Activated CD4-positive, alpha-beta T cell treated with anti-CD3 and anti-CD28 coated beads, Interleukin-2, amount 50 U/mL, for 24 hours (primary cell): Measurements from ENCODE around the gene ACP2.
"Not testable (repeated sequence)": the region's sequence is repeated elsewhere in the genome, so short reads cannot be mapped to it uniquely, and the experiment has no call there.

Experiments
- DNase-seq, 2 donors: peaks; one replicate each; pipeline ENCODE4 v3.0.0-alpha.2; 2020; ENCODE audit warnings: low read depth in 1 of 2, low spot score in 1 of 2

The ACP2 gene

DNA sequence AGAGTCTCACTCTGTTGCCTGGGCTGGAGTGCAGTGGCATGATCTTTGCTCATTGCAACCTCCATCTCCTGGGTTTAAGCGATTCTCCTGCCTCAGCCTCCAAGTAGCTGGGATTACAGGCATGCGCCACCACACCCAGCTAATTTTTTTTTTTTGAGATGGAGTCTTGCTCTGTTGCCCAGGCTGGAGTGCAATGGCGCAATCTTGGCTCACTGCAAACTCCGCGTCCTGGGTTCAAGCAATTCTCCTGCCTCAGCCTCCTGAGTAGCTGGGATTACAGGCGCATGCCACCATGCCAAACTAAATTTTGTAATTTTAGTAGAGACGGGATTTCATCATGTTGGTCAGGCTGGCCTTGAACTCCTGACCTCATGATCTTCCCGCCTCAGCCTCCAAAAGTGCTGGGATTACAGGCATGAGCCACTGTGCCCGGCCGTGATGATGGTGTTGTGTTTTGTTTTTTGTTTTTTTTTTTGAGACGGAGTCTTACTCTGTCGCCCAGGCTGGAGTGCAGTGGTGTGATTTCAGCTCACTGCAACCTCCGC is 40.5 kb downstream of the ACP2 start:
- DNase-seq: not testable (repeated sequence)

DNA sequence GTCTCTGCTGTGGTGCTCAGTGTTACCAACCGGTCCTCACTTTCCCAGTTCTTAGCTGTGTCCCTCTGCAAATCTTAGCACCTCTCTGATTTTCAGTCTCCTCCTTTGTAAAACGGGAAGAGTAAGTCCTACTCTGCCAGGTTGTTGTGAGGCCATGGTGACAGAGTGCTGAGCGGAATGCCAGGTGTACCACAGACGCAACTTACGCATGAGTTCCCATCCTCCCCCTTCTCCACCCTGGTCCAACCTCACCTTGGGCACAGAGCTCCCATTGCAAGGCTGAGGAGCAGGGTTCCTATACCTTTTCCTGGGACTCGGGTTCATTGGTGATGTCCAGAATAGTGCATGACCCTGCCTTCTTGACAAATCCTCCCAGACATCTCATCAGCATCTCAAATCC is 41.2 kb downstream of the ACP2 start:
- DNase-seq: no peak

DNA sequence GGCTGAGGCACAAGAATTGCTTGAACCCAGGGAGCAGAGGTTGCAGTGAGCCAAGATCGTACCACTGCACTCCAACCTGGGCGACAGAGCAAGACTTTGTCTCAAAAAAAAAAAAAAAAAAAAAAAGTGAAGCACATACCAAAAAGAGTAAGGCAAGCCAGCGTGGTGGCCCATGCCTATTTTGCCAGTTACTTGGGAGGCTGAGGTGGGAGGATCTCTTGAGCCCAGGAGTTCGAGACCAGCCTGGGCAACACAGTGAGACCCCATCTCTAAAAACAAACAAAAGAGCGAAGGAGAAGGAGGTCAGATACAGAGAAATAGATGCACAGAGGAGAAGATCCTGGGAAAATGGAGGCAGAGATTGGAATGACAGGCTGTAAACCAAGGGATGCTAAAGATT is 42.0 kb downstream of the ACP2 start:
- DNase-seq: not testable (repeated sequence)

DNA sequence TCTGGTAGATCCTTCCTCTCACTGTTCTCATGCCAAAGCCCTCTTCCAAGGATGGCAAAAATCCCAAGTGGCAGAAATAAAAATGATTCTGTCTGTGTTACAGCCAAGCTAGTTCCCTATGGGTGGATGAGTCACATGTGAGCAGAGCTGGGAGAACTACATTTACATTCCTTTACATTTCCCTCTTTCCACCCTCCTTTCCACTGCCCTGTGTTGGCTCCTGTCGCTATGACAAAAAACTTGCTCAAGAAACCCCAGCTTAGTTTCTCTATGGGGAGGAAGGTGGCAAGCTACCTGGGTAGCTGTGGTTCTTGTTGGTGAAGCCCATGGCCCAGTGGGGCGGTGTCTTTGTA is 44.0 kb downstream of the ACP2 start:
- no peak for DNase-seq

DNA sequence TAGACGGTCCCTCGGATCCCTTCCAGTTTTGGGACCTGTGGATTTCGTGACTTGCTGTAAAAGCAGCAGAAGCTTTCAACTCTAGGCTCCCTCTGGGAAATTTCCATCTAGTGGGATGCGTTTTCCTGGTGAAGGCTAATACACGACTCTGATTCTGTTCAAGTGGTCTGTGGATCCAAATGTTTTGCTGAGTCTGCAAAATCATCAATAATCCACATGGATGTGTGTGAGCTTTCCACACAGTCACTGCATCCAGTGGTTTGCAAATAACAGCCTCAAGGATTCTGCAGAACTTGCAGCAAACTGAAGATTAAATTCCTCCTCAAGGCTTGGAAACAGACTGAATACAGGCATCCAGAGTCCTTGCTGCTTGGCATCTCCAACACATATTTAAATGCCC is 46.0 kb downstream of the ACP2 start:
- no peak for DNase-seq

DNA sequence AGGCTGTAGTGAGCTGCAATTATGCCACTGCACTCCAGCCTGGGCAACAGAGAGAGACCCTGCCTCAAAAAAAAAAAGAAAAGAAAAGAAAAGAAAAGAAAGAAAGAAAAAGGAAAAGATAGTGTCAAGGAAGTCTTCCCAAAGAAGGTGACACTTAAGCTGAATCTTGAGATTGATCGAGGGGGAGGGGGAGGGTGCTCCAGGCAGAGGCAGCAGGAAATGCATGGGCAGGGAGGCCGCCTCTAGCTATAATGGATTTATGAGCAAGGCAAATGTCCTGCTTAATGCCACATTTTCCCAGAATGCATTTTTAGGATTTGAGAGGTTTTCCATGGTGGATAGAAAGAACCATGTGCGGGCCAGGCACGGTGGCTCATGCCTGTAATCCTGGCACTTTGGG is 47.6 kb downstream of the ACP2 start:
- no peak for DNase-seq

DNA sequence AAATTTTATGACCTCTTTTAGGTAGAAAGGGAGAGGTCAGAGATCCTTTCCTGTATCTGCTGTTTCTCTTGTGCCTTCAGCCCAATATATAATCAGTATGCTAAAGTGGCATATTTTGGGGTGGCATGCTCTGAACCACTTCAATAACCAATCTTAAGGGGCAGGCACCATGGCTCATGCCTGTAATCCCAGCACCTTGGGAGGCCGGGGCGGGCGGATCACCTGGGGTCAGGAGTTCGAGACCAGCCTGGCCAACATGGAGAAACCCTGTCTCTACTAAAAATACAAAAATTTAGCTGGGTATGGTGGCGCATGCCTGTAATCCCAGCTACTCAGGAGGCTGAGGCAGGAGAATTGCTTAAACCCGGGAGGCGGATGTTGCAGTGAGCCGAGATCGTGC is 50.5 kb downstream of the ACP2 start:
- DNase-seq: not testable (repeated sequence)

DNA sequence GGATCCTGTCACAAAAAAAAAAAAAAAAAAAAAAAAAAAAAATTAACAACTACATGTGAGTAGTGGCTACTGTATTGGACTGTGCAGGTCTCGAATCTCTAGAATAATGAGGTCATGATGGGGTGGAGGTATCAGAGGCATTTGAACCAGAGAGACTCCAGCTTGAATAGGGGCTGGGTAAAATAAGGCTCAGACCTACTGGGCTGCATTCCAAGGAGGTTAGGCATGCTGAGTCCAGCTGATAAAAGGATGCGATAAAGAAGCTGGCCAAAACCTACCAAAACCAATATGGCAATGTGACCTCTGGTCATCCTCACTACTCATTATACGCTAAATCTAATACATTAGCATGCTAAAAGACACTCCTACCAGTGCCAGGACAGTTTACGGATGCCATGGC is 56.5 kb downstream of the ACP2 start:
- DNase-seq: no peak

DNA sequence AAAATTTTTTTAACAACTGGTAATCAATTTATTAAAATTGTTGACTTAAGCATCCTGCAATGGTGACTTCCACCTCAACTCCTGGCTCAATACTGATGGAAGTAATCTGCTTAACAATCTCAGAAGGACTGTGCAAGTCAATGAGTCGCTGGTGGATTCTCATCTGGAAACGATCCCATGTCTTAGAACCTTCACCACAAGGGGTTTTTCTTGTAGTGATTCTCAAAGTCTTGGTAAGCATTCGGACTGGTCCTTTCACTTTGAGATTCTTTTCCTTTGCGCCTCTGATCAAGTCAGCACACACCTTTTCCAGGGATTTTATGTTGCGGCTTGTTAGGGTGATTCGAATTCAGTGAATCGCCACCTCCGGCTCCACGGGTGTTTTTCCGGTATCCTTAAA is 57.5 kb downstream of the ACP2 start:
- DNase-seq: not testable (repeated sequence)
